PFSK-1 (cell line): ENCODE measurements around the gene FIGLA.

Experiments
- FOXP2 ChIP-seq: optimal IDR thresholded peaks from 2 replicates; pipeline ENCODE3; 2011; ENCODE audit warnings: borderline replicate concordance, control low read depth, inconsistent platforms; ENCODE audit not compliant: insufficient read depth; ENCODE audit errors: extremely low read length, extremely low read depth
- POLR2AphosphoS5 ChIP-seq: IDR thresholded peaks from 2 replicates; pipeline ENCODE4 v1.6.1; 2012; ENCODE audit warnings: low read depth, mild to moderate bottlenecking, control low read depth, low read length, moderate library complexity
- TAF1 ChIP-seq: IDR thresholded peaks from 2 replicates; pipeline ENCODE4 v1.6.1; 2012; ENCODE audit warnings: low read length, control low read depth, borderline replicate concordance; ENCODE audit not compliant: insufficient read depth
- TF ChIP-seq, protein P1 (sequence below), 2 experiments: IDR thresholded peaks; 2 replicates each; pipeline versions ENCODE4 v1.6.1 to v1.8.0; 2011 to 2012; ENCODE audit warnings: low read depth in 2 of 2, low read length in 2 of 2, control low read depth in 1 of 2, inconsistent platforms in 1 of 2, mild to moderate bottlenecking in 1 of 2, moderate library complexity in 1 of 2; ENCODE audit not compliant: insufficient read depth in 1 of 2

DNA sequence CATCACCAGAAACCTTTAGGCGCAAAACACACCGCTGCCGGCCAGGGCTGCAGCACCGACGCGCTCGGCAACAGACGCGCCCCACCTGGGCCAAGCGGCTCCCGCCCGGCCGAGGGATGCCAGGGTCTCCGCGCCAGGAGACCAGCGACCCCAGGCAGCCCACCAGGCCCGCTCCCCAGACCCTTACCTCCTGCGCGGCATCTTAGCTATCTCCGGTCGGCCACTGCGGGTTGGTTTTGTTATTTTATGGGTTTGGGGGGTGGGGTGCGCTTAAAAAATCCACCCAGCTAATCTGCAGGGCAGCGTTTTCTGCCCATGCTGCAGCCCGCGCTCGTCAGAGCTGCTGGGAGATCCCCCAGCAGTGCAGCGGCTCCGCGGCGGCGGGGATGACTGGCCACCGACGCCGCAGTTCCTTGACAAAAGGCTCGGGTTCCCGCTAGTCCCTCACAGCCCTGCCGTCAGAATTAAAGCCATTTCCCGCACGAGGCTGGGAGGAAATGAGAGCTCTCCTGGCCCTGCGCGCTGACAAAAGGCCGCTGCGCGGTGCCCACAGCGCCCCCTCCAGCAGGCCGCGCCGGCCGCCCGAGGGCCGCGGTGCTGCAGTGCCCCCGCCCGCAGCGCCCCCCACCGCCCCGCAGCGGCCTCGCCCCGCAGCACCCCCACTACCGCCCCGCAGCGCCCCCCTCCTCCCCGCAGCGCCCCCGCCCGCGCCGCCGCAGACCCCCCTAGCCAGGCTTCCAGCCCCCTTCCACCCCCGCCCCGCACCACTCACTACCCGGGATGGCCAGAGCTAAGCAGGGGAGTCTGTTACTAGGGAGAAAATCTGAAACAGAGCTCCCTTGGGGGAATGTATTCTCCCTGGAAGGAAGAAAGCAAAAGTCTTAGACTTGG is 22.5 kb downstream of the FIGLA start, which contains the start of gene ADD2:
- no peak for TF ChIP-seq TAF1
- TF ChIP-seq POLR2AphosphoS5 = no peak
- TF ChIP-seq, protein P1, sequence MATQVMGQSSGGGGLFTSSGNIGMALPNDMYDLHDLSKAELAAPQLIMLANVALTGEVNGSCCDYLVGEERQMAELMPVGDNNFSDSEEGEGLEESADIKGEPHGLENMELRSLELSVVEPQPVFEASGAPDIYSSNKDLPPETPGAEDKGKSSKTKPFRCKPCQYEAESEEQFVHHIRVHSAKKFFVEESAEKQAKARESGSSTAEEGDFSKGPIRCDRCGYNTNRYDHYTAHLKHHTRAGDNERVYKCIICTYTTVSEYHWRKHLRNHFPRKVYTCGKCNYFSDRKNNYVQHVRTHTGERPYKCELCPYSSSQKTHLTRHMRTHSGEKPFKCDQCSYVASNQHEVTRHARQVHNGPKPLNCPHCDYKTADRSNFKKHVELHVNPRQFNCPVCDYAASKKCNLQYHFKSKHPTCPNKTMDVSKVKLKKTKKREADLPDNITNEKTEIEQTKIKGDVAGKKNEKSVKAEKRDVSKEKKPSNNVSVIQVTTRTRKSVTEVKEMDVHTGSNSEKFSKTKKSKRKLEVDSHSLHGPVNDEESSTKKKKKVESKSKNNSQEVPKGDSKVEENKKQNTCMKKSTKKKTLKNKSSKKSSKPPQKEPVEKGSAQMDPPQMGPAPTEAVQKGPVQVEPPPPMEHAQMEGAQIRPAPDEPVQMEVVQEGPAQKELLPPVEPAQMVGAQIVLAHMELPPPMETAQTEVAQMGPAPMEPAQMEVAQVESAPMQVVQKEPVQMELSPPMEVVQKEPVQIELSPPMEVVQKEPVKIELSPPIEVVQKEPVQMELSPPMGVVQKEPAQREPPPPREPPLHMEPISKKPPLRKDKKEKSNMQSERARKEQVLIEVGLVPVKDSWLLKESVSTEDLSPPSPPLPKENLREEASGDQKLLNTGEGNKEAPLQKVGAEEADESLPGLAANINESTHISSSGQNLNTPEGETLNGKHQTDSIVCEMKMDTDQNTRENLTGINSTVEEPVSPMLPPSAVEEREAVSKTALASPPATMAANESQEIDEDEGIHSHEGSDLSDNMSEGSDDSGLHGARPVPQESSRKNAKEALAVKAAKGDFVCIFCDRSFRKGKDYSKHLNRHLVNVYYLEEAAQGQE (IDR thresholded peaks at IDR 0.05; ENCODE audit: insufficient read depth in 1 of 2, low read depth in 2 of 2, low read length in 2 of 2) = no peak
- TF ChIP-seq FOXP2 = no peak
